K562 (cell line): ENCODE results near the gene DPAGT1. TPM values are rescaled to one million over a fixed set of nuclear protein-coding genes. Genes with fewer than 3 reads are reported as not detected.

Experiments used
- ATAC-seq: fragments of 200-7000 bp; cut with Tn5 transposase; 3 replicates; pipeline ENCODE4 v1.9.1; 2020; ENCODE audit warnings: moderate library complexity
- BruUV-seq: library from RNA; stranded (reverse); fragments of 400-500 nt; replicated peaks from 2 replicates; lab custom pipeline; 2021; lab: Mats Ljungman, UMichigan
- CTCF ChIA-PET: fragments of 300-600 bp; formaldehyde crosslinking; extraction: SDS; loops from one replicate; lab custom pipeline; 2021; ENCODE audit warnings: low intra/inter-chr PET ratio; lab: Yijun Ruan, JAX
- POLR2A ChIA-PET: fragments of 300-600, 350-650 bp; sonication (Branson Sonifier 250); formaldehyde crosslinking; extraction: SDS; loops from one replicate; lab custom pipeline; 2021; ENCODE audit warnings: antibody characterized with exemption, inconsistent platforms; lab: Yijun Ruan, JAX
- DNase-seq, 4 experiments: peaks; one replicate each; pipeline versions ENCODE4 v3.0.0 to v3.0.0-alpha.2; 2011 to 2018; ENCODE audit warnings: low spot score in 3 of 4, mixed read lengths in 3 of 4; ENCODE audit errors: extremely low read depth in 1 of 4
- FAIRE-seq: peaks from 2 replicates; lab custom pipeline; 2011; peaks lifted over from hg19 to GRCh38; lab: Jason Lieb, UNC
- H2AFZ ChIP-seq: 2 replicates; pipeline ENCODE4 v1.6.0; 2011; ENCODE audit warnings: low read depth, low read length, control low read depth, inconsistent platforms
- H3K27ac ChIP-seq: fragments of 200-600 bp; 3 replicates; pipeline ENCODE4 v1.8.0; 2011; ENCODE audit warnings: low read depth, mild to moderate bottlenecking, control low read depth, inconsistent platforms, low read length, moderate library complexity, mixed read lengths; ENCODE audit errors: extremely low read depth
- H3K27me3 ChIP-seq, 2 experiments: fragments of 300-600 bp in 1 of 2; 2 replicates in 1 of 2; 3 replicates in 1 of 2; pipeline versions ENCODE4 v1.6.0 to v1.8.0; 2011; ENCODE audit warnings: inconsistent platforms in 2 of 2, low read length in 2 of 2, mild to moderate bottlenecking in 1 of 2, mixed read lengths in 1 of 2, moderate library complexity in 1 of 2; ENCODE audit not compliant: control insufficient read depth in 2 of 2, insufficient read depth in 2 of 2
- H3K36me3 ChIP-seq: fragments of 300-600 bp; 3 replicates; pipeline ENCODE4 v1.8.0; 2011; ENCODE audit warnings: mild to moderate bottlenecking, low read length, inconsistent platforms; ENCODE audit not compliant: control insufficient read depth, insufficient read depth
- H3K4me1 ChIP-seq, 2 experiments: fragments of 200-600 bp in 1 of 2; replicated peaks in 1 of 2; 2 replicates in 1 of 2; 3 replicates in 1 of 2; pipeline versions ENCODE4 v1.5.1 to v1.8.0; 2011; ENCODE audit warnings: inconsistent platforms in 2 of 2, low read length in 2 of 2, mild to moderate bottlenecking in 1 of 2, mixed read lengths in 1 of 2, moderate library complexity in 1 of 2; ENCODE audit not compliant: control insufficient read depth in 2 of 2, insufficient read depth in 2 of 2
- H3K4me2 ChIP-seq: 2 replicates; pipeline ENCODE4 v1.6.1; 2011; ENCODE audit warnings: low read length, control low read depth, inconsistent platforms, mixed read lengths; ENCODE audit not compliant: insufficient read depth
- H3K4me3 ChIP-seq: fragments of 200-600 bp; sonication (generic), shearing (Covaris generic); 2 replicates; pipeline ENCODE4 v1.5.1; 2016; ENCODE audit warnings: control low read depth, inconsistent platforms
- H3K79me2 ChIP-seq: fragments of 200-600 bp; 3 replicates; pipeline ENCODE4 v1.8.0; 2011; ENCODE audit warnings: low read length, inconsistent platforms; ENCODE audit not compliant: control insufficient read depth, insufficient read depth
- H3K9ac ChIP-seq, 2 experiments: 2 replicates each; pipeline versions ENCODE4 v1.6.0 to v1.6.1; 2011; ENCODE audit warnings: low read depth in 2 of 2, low read length in 2 of 2, control low read depth in 1 of 2, inconsistent platforms in 1 of 2, mild to moderate bottlenecking in 1 of 2, mixed read lengths in 1 of 2; ENCODE audit not compliant: insufficient read depth in 1 of 2
- H3K9me1 ChIP-seq: one replicate; pipeline ENCODE4 v1.6.0; 2011; ENCODE audit warnings: inconsistent platforms, mild to moderate bottlenecking, low read length, moderate library complexity; ENCODE audit not compliant: control insufficient read depth, insufficient read depth
- H3K9me3 ChIP-seq: replicated peaks from 2 replicates; pipeline ENCODE4 v1.5.1; 2011; ENCODE audit warnings: low read depth, low read length, inconsistent platforms; ENCODE audit not compliant: control insufficient read depth, insufficient read depth
- H4K20me1 ChIP-seq: replicated peaks from 2 replicates; pipeline ENCODE4 v1.6.1; 2011; ENCODE audit warnings: low read length, inconsistent platforms, mixed read lengths; ENCODE audit not compliant: control insufficient read depth, insufficient read depth
- ARID1B ChIP-seq: fragments of 450-650 bp; IDR thresholded peaks from 2 replicates; pipeline ENCODE4 v1.6.1; 2016; ENCODE audit warnings: antibody characterized with exemption, mild to moderate bottlenecking, inconsistent platforms
- BCL6 ChIP-seq: fragments of 250-450 bp; sonication (Bioruptor Pico); IDR thresholded peaks from 2 replicates; pipeline ENCODE4 v1.4.0; 2020
- EP300 ChIP-seq: IDR thresholded peaks from 2 replicates; pipeline ENCODE4 v1.6.1; 2012; ENCODE audit warnings: low read length, improper control_type of control experiment
- FOXO4 ChIP-seq: fragments of 450-650 bp; formaldehyde crosslinking; IDR thresholded peaks from 2 replicates; pipeline ENCODE4 v1.4.0; 2020; ENCODE audit warnings: mild to moderate bottlenecking, moderate library complexity
- FUS ChIP-seq: fragments of 200-400 bp; formaldehyde crosslinking; optimal IDR thresholded peaks from 2 replicates; pipeline ENCODE3; 2017; ENCODE audit warnings: low read depth, low read length
- GABPB2 ChIP-seq: fragments of 250-450 bp; sonication (Bioruptor Pico); conservative IDR thresholded peaks from 2 replicates; pipeline ENCODE4 v1.5.1; 2021; ENCODE audit warnings: mild to moderate bottlenecking
- GATA2 ChIP-seq: sonication (generic); formaldehyde crosslinking; IDR thresholded peaks from 2 replicates; pipeline ENCODE4 v1.4.0; 2020; ENCODE audit warnings: mild to moderate bottlenecking, missing genetic modification reagents
- HBP1 ChIP-seq: fragments of 450-650 bp; formaldehyde crosslinking; IDR thresholded peaks from 2 replicates; pipeline ENCODE4 v1.4.0; 2022; ENCODE audit warnings: missing genetic modification characterization
- HDAC1 ChIP-seq, 2 experiments: fragments of 450-650 bp; IDR thresholded peaks; 2 replicates each; pipeline ENCODE4 v1.6.1; 2016 to 2017; ENCODE audit warnings: inconsistent platforms in 1 of 2, mild to moderate bottlenecking in 1 of 2, moderate library complexity in 1 of 2
- HNRNPUL1 ChIP-seq: fragments of 200-400 bp; formaldehyde crosslinking; IDR thresholded peaks from 2 replicates; pipeline ENCODE4 v1.6.1; 2017; ENCODE audit warnings: low read length
- KLF16 ChIP-seq: IDR thresholded peaks from 2 replicates; pipeline ENCODE4 v1.6.1; 2016; ENCODE audit warnings: antibody characterized with exemption
- NONO ChIP-seq, 2 experiments: fragments of 200-400 bp in 1 of 2; fragments of 450-650 bp in 1 of 2; formaldehyde crosslinking in 1 of 2; IDR thresholded peaks; 2 replicates each; pipeline ENCODE4 v1.6.1; 2017; ENCODE audit warnings: low read depth in 2 of 2, mild to moderate bottlenecking in 2 of 2, moderate library complexity in 2 of 2, low read length in 1 of 2
- PTBP1 ChIP-seq: fragments of 200-400 bp; formaldehyde crosslinking; IDR thresholded peaks from 2 replicates; pipeline ENCODE4 v1.6.1; 2017; ENCODE audit warnings: low read depth, low read length
- RBM22 ChIP-seq: fragments of 200-400 bp; formaldehyde crosslinking; IDR thresholded peaks from 2 replicates; pipeline ENCODE4 v1.6.1; 2018; ENCODE audit warnings: low read length, low read depth; ENCODE audit not compliant: poor library complexity, severe bottlenecking
- TBL1XR1 ChIP-seq, 2 experiments: IDR thresholded peaks; 2 replicates each; pipeline ENCODE4 v1.6.1; 2012; ENCODE audit warnings: improper control_type of control experiment in 2 of 2, low read length in 2 of 2, mild to moderate bottlenecking in 1 of 2
- TCF3 ChIP-seq: sonication (generic); formaldehyde crosslinking; IDR thresholded peaks from 2 replicates; pipeline ENCODE4 v1.4.0; 2020; ENCODE audit warnings: mild to moderate bottlenecking, missing genetic modification reagents
- ZBTB11 ChIP-seq, 3 experiments: fragments of 200-800 bp in 1 of 3; fragments of 250-450 bp in 1 of 3; fragments of 450-650 bp in 1 of 3; sonication (Bioruptor Pico) in 1 of 3; sonication (Bioruptor generic) in 1 of 3; formaldehyde crosslinking in 1 of 3; IDR thresholded peaks; 2 replicates each; pipeline versions ENCODE4 v1.6.1 to v1.8.0; 2016 to 2022; ENCODE audit warnings: mild to moderate bottlenecking in 2 of 3, missing genetic modification characterization in 2 of 3, missing compliant biosample characterization in 1 of 3, moderate library complexity in 1 of 3
- WGBS: fragments of 100-300 bp; shearing (Covaris generic); methylation state at CpG from one replicate; pipeline ENCODE4 v1.1.6; 2016; ENCODE audit warnings: low coverage, mixed read lengths; ENCODE audit not compliant: insufficient coverage; ENCODE audit errors: missing lambda C conversion rate; 5-methylcytosine and 5-hydroxymethylcytosine counted together
- in situ Hi-C: fragments of 300-500 bp; cut with MboI; formaldehyde crosslinking; loops from 4 replicates; pipeline ENCODE4 v1.15.0; 2018; ENCODE audit warnings: inconsistent platforms, mixed read lengths
- intact Hi-C: fragments of 100-400 bp; cut with micrococcal nuclease; formaldehyde crosslinking; loops from 2 replicates; pipeline ENCODE4 v1.14.2; 2022
- polyA plus RNA-seq, 8 experiments: library from polyadenylated mRNA; depleted of rRNA in 4 of 8; stranded (reverse) in 5 of 8; unstranded in 3 of 8; fragments of >200 nt; fragmentation: Nextera tagmentation in 2 of 8; fragmentation: Illumina TruSeq in 1 of 8; extraction: Ambion mirVana in 2 of 8; extraction: Trizol in 1 of 8; gene quantifications; 2 replicates each; pipeline versions ENCODE4 v1.2.1 to v1.2.3, GENCODE V29; 2011 to 2014; ENCODE audit warnings: inconsistent platforms in 1 of 8, missing spikeins in 1 of 8
- total RNA-seq, 7 experiments: library from RNA; depleted of rRNA in 6 of 7; stranded (reverse); fragments of >200 nt in 6 of 7; fragmentation: Illumina TruSeq in 2 of 7; extraction: Trizol in 2 of 7; gene quantifications; 2 replicates each; pipeline versions ENCODE4 v1.2.1 to v1.2.3, GENCODE V29; 2011 to 2021; ENCODE audit warnings: low replicate concordance in 1 of 7

DPAGT1 gene
- total and polyA plus RNA-seq, 9 of the 15 experiments (the other 6 are each of a cell fraction or from before 2014, with no cell fraction given): 29.9 to 135 (median 85.0) TPM

- H3K27me3 ChIP-seq: no peaks in the 10 kb centered on the region
- DNase-seq (peak; percentile 52 to 92 (median 68)), FAIRE-seq (peak; percentile 94), ATAC-seq (peak; percentile 49)
- POLR2A ChIA-PET: interaction anchor here (0.6 to 5.8 kb wide), 13 partner anchors 9 to 1258 kb away, joined by 3 to 61 read pairs (median 4); partner anchors contain the start of genes DPAGT1, HYOU1 and VPS11
- under 1% methylated on average over 13 of the region's 13 CpGs for WGBS
- intact Hi-C loops (loop anchor here (2.0 to 5.0 kb wide), 2 partner anchors 19 to 68 kb away; partner anchors contain the start of genes RPS25, TRAPPC4 and VPS11), in situ Hi-C loops (no loop called here)
- H3K27ac ChIP-seq: peak overlapping the region; percentile 99
- H2AFZ ChIP-seq: peak overlapping the region; percentile 30; the same call in 1 of the 2 replicates
- H3K9me3 ChIP-seq: no peaks in the 10 kb centered on the region
- H3K4me2 ChIP-seq: peak overlapping the region; percentile 96
- peaks cover 25 to 46% of the 10 kb centered on the region in 2 experiments; a peak in 4 of 5 replicates for H3K4me1 ChIP-seq
- BruUV-seq: TSS peak; percentile 79
- H3K4me3 ChIP-seq: peak overlapping the region; percentile 79
- CTCF ChIA-PET: no interaction called here
- no peaks in the 10 kb centered on the region; the same call in 1 of the 2 replicates for H4K20me1 ChIP-seq
- H3K79me2 ChIP-seq: peaks cover 54% of the 10 kb centered on the region
- peaks cover 48% of the 10 kb centered on the region for H3K36me3 ChIP-seq
- H3K9me1 ChIP-seq: no peaks in the 10 kb centered on the region
- peak overlapping the region; percentile 91 to 93 for H3K9ac ChIP-seq
- TF ChIP-seq KLF16 (peak; percentile 93), GABPB2 (CRISPR knock-in tag) (peak; percentile 54; the same call in 1 of the 2 replicates), GATA2 (CRISPR knock-in tag) (peak; percentile 94), EP300 (peak; percentile 93), HDAC1 (IDR thresholded peaks at IDR 0.05) (peak in 1 of 2 experiments; percentile 83; a peak in 2 of 4 replicates), BCL6 (CRISPR knock-in tag) (no peak), FOXO4 (no peak), HBP1 (CRISPR knock-in tag) (no peak), TBL1XR1 (IDR thresholded peaks at IDR 0.05; ENCODE audit: low read length in 2 of 2) (peak; percentile 63 to 78; a peak in 3 of 4 replicates), ARID1B (peak; percentile 96), FUS (no peak), RBM22 (no peak), TCF3 (CRISPR knock-in tag) (peak; percentile 97), ZBTB11 (CRISPR knock-in tag; IDR thresholded peaks at IDR 0.05) (peak in 1 of 3 experiments; percentile 75; a peak in 2 of 6 replicates), HNRNPUL1 (no peak), NONO (IDR thresholded peaks at IDR 0.05; ENCODE audit: low read depth in 2 of 2, low read length in 1 of 2) (peak in 1 of 2 experiments; percentile 46; a peak in 1 of 4 replicates), PTBP1 (0 out of 2 replicates have a peak, but pooled peaks have one; percentile 51)
These were observed 16.2 kb downstream of the DPAGT1 start for GRCh38 chr11:119085437-119085847.
